Raji (cell line): ENCODE data around the gene SMURF2.

Experiments
- POLR2A ChIP-seq: IDR thresholded peaks from 2 replicates; pipeline ENCODE4 v1.6.1; 2011; ENCODE audit warnings: low read depth, low read length, control low read depth; ENCODE audit not compliant: insufficient read depth

The SMURF2 gene

GRCh38 chr17:64572682-64573154 is 89.4 kb downstream of the SMURF2 start:
- no peak for TF ChIP-seq POLR2A

GRCh38 chr17:64571746-64572145 is 90.4 kb downstream of the SMURF2 start:
- TF ChIP-seq POLR2A = no peak

- no peak for TF ChIP-seq POLR2A
Measured at GRCh38 chr17:64565563-64565962, 96.5 kb downstream of the SMURF2 start.

GRCh38 chr17:64564098-64564497 is 98.0 kb downstream of the SMURF2 start:
- TF ChIP-seq POLR2A = no peak

- TF ChIP-seq POLR2A = no peak
Measured at GRCh38 chr17:64555281-64555680, 106.8 kb downstream of the SMURF2 start.

- no peak for TF ChIP-seq POLR2A
Measured at GRCh38 chr17:64554028-64554637, 108.0 kb downstream of the SMURF2 start.

GRCh38 chr17:64551461-64551860 is 110.6 kb downstream of the SMURF2 start:
- no peak for TF ChIP-seq POLR2A

- no peak for TF ChIP-seq POLR2A
Measured at GRCh38 chr17:64547319-64547718, 114.8 kb downstream of the SMURF2 start.

GRCh38 chr17:64546716-64547115 is 115.4 kb downstream of the SMURF2 start:
- no peak for TF ChIP-seq POLR2A

GRCh38 chr17:64544742-64545141 is 117.4 kb downstream of the SMURF2 start:
- TF ChIP-seq POLR2A = no peak

- no peak for TF ChIP-seq POLR2A
Measured at GRCh38 chr17:64540118-64540776, 121.9 kb downstream of the SMURF2 start.

GRCh38 chr17:64538508-64539130 is 123.5 kb downstream of the SMURF2 start:
- no peak for TF ChIP-seq POLR2A

GRCh38 chr17:64537488-64537887 is 124.6 kb downstream of the SMURF2 start:
- TF ChIP-seq POLR2A = no peak

GRCh38 chr17:64536913-64537312 is 125.2 kb downstream of the SMURF2 start:
- no peak for TF ChIP-seq POLR2A

GRCh38 chr17:64535357-64535756 is 126.8 kb downstream of the SMURF2 start:
- TF ChIP-seq POLR2A = no peak

GRCh38 chr17:64534187-64534586 is 127.9 kb downstream of the SMURF2 start:
- TF ChIP-seq POLR2A = no peak
